DMS53 (cell line): Measurements from ENCODE around the gene SAPCD2.
A peak's percentile ranks its signal among the peaks of the same experiment; 100 is the strongest.
"Not testable (repeated sequence)": the region's sequence is repeated elsewhere in the genome, so short reads cannot be mapped to it uniquely, and the experiment has no call there.

Experiments
- DNase-seq: peaks from one replicate; lab custom pipeline; 2025; lab: John Stamatoyannopoulos, UW

SAPCD2 gene, protein sequence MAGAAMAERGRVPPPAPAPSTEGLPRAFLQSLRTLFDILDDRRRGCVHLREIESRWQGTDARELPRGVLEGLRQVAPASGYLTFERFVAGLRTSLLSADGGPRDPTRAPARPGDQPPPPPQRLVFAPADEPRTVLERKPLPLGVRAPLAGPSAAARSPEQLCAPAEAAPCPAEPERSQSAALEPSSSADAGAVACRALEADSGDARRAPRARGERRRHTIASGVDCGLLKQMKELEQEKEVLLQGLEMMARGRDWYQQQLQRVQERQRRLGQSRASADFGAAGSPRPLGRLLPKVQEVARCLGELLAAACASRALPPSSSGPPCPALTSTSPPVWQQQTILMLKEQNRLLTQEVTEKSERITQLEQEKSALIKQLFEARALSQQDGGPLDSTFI

GRCh38 chr9:137070201-137070905 lies at the start of gene SAPCD2:
SAPCD2 (minus strand) TSS chr9:137070557; CDS start chr9:137070460, 97 bp downstream.
- peak; percentile 99 for DNase-seq

DNA sequence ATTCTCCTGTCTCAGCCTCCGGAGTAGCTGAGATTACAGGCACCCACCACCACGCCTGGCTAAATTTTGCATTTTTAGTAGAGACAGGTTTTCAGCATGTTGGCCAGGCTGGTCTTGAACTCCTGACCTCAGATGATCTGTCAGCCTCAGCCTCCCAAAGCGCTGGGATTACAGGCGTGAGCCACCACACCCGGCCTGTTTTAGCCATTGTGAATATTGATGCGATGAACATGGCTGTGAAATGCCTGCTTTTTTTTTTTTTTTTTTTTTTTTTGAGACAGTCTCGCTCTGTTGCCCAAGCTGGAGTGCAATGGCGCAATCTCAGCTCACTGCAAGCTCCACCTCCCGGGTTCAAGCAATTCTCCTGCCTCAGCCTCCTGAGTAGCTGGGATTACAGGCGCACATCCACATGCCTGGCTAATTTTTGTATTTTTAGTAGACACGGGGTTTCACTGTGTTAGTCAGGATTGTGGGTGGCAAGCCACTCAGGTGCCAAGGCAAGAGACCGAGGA lies 47.8 kb upstream of the SAPCD2 start:
- not testable (repeated sequence) for DNase-seq

DNA sequence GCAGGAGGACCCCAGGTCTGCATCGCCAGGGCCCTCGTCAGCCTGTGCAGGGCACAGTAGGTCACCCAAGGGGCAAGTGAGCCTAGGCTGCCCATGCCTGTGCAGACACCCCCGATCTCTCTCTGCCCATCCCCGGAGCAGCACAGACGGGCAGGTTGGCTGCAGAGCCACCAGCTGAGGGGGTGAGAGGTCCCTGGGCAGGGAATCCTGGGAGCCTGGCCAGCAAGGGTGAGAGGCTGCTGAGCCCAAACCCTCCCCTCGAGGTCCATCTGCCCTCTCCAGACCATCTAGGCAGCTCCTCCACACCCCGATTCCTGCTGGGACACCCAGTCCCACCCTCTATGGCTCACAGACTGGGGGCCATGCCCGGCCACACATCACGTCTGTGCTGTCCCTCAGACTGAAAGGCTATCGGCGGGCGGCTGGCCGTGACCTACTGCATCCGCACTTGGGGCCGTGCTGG lies 46.9 kb upstream of the SAPCD2 start:
- no peak for DNase-seq

DNA sequence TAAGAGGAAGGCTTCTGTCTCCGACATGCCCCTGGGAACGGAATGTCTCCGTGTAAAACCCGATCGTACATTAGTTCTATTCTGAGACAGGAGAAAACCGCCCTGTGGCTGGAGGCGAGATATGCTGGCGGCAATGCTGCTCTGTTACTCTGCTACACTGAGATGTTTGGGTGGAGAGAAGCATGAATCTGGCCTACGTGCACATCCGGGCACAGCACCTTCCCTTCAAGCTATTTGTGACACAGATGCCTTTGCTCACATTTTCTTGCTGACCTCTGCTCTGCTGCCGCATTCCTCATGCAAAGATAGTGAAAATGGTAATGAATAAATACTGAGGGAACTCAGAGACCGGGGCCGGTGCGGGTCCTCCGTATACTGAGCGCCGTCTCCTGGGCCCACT lies 46.4 kb upstream of the SAPCD2 start:
- DNase-seq, result no peak

DNA sequence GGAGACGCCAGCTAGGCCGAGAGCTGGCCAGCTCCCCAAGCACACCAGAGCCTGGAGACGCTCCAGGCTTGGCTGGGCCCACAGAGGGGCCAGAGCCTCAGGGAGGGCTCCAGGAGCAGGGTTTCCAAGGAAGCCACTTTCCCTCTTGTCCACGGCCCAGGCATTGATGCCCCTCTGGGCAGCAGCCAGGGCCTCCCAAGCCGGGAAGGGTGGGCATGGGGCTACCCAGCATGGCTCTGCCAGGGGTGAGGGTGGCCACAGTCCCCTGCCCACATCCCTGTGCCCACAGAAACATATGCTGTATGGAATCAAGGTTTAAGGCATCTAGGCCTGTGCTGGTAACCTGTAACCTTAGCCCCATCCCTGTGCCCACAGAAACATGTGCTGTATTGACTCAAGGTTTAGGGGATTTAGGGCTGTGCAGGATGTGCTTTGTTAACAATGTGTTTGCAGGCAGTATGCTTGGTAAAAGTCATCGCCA lies 45.7 kb upstream of the SAPCD2 start:
- peak; percentile 70 for DNase-seq

DNA sequence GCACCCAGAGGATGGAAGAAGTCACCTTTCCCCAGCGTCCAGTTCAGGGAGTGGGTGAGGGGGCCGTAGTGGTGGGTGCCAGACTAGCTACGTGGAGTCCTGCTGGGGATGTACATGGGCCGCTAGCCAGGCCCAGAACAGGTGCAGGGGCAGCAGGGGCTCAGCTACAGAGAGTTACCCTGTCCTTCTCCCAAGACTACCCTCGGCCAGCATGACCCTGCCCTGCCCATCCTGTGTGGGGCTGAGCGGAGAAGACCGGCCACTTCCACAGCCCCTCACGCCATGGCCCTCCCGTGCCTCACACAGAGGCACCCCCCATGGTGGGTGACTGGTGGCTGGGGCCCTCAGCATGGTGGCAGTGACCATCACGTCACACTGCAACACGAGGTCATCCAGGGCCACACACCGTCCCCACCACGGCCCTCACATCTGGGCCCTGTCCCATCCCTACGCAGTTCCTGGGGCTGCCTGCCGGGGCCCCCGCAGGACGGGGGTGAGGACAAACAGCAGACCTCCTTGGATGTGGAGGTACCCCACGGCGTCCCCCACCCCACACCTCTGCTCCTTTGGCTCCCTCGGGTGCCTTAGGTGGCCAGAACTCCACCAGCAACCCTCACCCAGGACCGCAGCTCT lies 45.2 kb upstream of the SAPCD2 start:
- DNase-seq, result no peak

GRCh38 chr9:137114613-137115393 lies 44.4 kb upstream of the SAPCD2 start, which contains the start of gene DPP7:
DPP7 (minus strand) TSS chr9:137114733; CDS start chr9:137114713, 20 bp downstream.
- peak; percentile 86 for DNase-seq

DNA sequence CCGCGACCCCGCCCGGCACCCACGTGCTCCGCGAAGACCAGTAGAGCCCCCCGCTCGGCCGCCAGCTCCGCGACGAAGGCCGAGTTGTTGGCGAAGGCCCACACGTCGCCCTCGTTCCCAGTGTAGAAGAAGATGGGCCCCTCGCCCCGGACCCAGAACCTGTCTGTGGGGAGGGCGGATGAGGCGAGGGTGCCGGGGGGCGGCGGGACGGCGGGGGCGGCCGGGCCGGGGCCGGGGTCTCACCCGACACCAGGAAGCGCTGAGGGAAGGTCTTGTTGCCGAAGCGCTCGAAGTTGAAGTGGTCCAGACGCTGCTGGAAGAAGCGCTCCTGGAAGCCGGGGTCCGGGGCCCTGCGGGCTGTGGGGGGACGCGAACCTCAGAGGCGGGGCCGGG lies 43.9 kb upstream of the SAPCD2 start:
- DNase-seq, result peak; percentile 63

DNA sequence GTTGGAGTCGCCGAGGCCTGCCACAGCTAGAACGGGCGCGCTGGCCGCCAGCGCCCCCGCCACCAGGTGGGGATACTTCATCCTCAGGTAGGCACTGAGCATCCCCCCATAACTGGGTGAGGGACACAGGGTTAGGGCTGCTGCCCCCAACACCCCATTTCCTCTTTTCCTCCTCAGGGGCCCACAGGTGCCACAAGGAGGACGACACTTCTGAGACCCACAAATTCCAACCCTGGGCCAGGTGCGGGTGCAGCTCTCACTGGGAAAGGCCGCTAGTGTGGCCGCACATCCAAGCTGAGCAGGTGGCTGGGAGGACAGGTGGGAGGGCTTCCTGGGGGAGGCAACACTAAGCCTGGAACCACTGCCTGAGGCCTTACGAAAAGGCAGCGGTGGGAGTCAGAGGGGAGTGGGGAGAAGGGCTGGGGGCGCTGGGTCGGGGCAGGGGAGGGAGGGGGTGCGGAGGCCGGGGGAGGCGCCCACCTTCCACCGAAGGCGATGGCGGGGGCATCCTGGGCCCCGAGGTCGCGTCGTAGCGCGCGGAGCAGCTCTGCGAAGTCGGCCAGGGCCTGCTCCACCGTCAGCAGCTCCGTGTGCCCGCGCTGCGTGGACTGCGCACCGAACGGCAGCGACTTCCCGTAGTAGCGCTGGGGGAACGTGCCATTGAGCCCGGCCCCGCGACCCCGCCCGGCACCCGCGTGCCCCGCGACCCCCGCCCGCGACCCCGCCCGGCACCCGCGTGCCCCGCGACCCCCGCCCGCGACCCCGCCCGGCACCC lies 43.2 kb upstream of the SAPCD2 start:
- peak; percentile 73 for DNase-seq

DNA sequence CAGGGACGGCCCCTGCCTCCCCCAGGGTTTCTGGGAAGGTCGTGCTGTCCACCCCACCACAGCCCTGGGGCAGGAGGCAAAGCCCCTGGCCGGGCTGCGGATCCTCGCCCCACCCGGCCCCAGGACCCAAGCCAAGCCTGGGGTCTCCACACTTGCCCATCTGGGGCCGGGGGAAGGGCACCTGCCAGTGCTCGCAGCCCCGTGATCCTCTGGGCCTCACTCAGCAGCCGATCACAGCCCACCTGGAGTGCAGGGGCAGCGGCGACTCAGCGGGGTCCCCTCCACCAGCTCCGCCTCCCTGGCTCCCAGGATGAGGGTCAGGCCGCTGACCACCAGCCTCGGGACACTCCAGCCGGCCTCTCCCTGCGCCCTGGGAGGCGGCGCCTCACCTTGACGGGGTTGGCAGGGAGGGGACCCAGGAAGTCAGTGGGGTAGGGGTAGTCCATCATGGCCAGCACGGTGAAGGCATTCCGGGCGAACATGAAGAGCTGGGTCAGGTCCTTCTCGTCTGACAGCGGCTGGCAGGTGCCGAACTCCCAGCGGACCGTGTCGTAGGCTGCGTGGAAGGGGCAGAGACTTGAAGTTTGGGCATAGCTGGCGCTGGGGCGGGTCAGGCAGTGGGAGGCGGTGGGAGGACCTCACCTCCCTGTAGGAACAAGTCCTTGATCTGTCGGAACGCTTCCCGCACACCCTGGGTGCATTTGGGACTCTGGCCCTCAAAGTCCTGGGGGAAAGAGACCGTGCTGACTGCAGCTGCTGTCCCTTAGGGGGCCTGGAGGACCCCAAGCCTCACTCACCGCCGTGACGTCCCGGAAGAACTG lies 42.4 kb upstream of the SAPCD2 start:
- DNase-seq, result no peak

- no peak for DNase-seq
These were observed 41.6 kb upstream of the SAPCD2 start for GRCh38 chr9:137111788-137112563.

DNA sequence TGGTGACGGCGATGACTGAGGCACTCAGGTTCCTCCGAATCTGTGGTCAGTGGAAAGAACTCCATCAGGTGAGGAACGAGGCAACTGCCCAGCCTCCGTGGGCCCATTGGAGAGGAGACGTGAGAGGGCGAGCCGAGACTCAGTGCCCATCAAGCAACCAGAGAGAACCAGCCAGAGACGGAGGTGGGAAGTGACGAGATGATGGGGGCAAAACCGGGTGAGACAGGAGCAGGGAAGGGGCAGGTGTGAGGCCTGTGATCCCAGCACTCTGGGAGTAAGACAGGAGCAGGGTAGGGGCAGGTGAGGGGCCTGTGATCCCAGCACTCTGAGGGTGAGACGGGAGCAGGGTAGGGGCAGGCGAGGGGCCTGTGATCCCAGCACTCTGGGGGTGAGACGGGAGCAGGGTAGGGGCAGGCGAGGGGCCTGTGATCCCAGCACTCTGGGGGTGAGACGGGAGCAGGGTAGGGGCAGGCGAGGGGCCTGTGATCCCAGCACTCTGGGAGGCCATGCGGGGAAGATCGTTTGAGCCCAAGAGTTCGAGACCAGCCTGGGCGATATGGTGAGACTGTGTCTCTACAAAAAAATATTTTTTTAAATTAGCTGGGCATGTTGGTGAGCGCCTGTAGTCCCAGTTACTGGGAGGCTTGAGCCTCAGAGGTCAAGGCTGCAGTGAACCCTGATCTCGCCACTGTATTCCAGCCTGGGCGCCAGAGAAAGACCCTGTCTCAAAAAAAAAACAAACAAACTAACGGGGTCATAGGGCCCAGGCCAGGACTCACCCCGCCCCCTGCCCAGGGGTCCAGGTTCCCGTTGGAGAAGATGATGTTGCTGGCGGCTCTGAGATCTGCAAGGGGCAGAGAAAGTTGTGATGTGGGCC lies 40.8 kb upstream of the SAPCD2 start:
- DNase-seq, result no peak

DNA sequence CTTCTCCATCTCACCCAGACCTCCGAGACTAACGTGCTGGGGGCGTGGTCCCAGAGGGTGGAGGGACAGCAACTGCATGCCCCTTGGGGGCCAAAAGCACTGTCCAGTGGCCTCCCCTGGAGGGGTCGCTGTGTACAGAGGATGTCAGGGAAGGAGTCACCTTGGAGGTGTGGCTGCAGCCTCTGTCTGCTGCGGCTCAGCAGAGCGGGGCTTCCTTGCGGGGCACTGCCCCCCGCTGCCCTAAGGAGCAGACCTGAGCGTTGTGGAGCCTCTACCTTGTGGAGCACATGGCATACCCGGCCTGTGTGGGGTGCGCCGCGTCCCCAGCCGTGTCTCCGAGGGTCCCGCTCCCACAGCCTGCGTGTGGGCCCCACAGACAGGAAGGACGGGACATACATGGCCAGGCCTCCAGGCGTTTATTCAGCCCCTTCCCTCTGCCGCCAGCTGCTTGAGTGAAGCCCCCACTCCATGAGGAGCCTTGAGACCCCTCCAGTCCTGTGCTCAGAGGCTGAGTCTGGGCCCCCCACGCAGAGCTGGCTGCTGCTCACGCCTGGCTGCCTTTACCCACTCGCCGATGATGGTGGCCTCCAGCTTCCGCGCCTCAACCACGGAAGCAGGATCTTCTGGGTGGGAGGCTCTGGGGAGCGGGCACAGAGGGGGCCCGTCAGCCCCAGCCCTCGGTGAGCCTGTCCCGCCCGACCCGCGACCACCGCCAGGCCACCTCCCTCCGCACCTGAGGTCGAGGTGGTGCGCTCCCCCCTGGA lies 40.0 kb upstream of the SAPCD2 start:
- no peak for DNase-seq

GRCh38 chr9:137109250-137110146 lies 39.1 kb upstream of the SAPCD2 start:
- DNase-seq, result no peak

DNA sequence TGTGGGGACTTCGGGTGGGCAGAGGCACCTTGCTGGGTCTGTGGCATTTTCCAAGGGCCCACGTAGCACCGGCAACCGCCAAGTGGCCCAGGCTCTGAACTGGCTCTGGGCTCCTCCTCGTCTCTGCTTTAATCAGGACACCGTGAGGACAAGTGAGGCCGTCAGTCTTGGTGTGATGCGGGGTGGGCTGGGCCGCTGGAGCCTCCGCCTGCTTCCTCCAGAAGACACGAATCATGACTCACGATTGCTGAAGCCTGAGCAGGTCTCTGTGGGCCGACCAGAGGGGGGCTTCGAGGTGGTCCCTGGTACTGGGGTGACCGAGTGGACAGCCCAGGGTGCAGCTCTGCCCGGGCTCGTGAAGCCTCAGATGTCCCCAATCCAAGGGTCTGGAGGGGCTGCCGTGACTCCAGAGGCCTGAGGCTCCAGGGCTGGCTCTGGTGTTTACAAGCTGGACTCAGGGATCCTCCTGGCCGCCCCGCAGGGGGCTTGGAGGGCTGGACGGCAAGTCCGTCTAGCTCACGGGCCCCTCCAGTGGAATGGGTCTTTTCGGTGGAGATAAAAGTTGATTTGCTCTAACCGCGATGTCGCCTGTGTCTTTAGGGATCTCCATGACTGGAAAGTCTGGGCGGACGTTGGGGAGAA lies 38.4 kb upstream of the SAPCD2 start:
- DNase-seq, result no peak

GRCh38 chr9:137107982-137108381 lies 37.6 kb upstream of the SAPCD2 start:
- DNase-seq, result no peak
